HCT116 (cell line): ENCODE data around the gene CCDC112. TPM values are rescaled to one million over a fixed set of nuclear protein-coding genes. Genes with fewer than 3 reads are reported as not detected.

Experiments
- ATAC-seq: fragments of 200-7000 bp; cut with Tn5 transposase; 2 replicates; pipeline ENCODE4 v1.9.1; 2020; ENCODE audit warnings: mild to moderate bottlenecking, moderate library complexity
- BruUV-seq: library from RNA; stranded (reverse); fragments of 400-500 nt; replicated peaks from 2 replicates; lab custom pipeline; 2021; lab: Mats Ljungman, UMichigan
- CTCF ChIA-PET: fragments of 300-600 bp; sonication (Branson Sonifier 250); formaldehyde crosslinking; loops from one replicate; lab custom pipeline; 2021; ENCODE audit warnings: antibody characterized with exemption; lab: Charles Lee
- POLR2A ChIA-PET: fragments of 300-600, 350-600 bp; sonication (Branson Sonifier 250); formaldehyde crosslinking; loops from one replicate; lab custom pipeline; 2021; ENCODE audit warnings: antibody characterized with exemption; lab: Charles Lee
- RAD21 ChIA-PET, 2 experiments: fragments of 300-600 bp; sonication (Branson Sonifier 250); formaldehyde crosslinking; loops; one replicate each; lab custom pipeline; 2023; ENCODE audit warnings: low total read pairs in 2 of 2; ENCODE audit not compliant: uncharacterized antibody in 2 of 2, unreplicated experiment in 2 of 2, low non-redundant PET in 1 of 2; lab: Charles Lee
- DNase-seq: peaks from one replicate; pipeline ENCODE4 v3.0.0-alpha.2; 2010; ENCODE audit warnings: low read depth, low spot score
- H2AFZ ChIP-seq: fragments of 200-600 bp; shearing (Covaris generic), sonication (generic); 2 replicates; pipeline ENCODE4 v1.6.1; 2017; ENCODE audit warnings: low read depth, mixed run types, mixed read lengths, antibody characterized with exemption, low read length; ENCODE audit not compliant: poor library complexity, severe bottlenecking
- H3K27ac ChIP-seq: 2 replicates; pipeline ENCODE4 v1.5.1; 2012; ENCODE audit warnings: low read depth, low read length
- H3K27me3 ChIP-seq: fragments of 200-600 bp; sonication (generic); 2 replicates; pipeline ENCODE4 v1.6.1; 2016; ENCODE audit warnings: mixed run types, low read length, mixed read lengths; ENCODE audit not compliant: insufficient read depth
- H3K36me3 ChIP-seq, 2 experiments: fragments of 200-500 bp in 1 of 2; fragments of 200-600 bp in 1 of 2; sonication (Bioruptor generic) in 1 of 2; sonication (generic) in 1 of 2; 2 replicates each; pipeline versions ENCODE4 v1.5.1 to v1.6.1; 2014 to 2016; ENCODE audit warnings: low read length in 2 of 2, inconsistent platforms in 1 of 2, mixed read lengths in 1 of 2, mixed run types in 1 of 2; ENCODE audit not compliant: insufficient read depth in 2 of 2, control insufficient read depth in 1 of 2
- H3K4me1 ChIP-seq, 2 experiments: fragments of 200-600 bp in 1 of 2; sonication (generic) in 1 of 2; 2 replicates each; pipeline versions ENCODE4 v1.5.1 to v1.6.1; 2012 to 2017; ENCODE audit warnings: low read length in 2 of 2, inconsistent platforms in 1 of 2, mild to moderate bottlenecking in 1 of 2, mixed read lengths in 1 of 2, mixed run types in 1 of 2, moderate library complexity in 1 of 2; ENCODE audit not compliant: insufficient read depth in 2 of 2, control insufficient read depth in 1 of 2
- H3K4me2 ChIP-seq: fragments of 200-600 bp; sonication (generic); 2 replicates; pipeline ENCODE4 v1.6.1; 2017; ENCODE audit warnings: mixed run types, low read length, mixed read lengths
- H3K4me3 ChIP-seq, 2 experiments: fragments of 200-600 bp in 1 of 2; sonication (generic) in 1 of 2; replicated peaks in 1 of 2; 2 replicates each; pipeline ENCODE4 v1.5.1; 2011 to 2016; ENCODE audit warnings: low read length in 2 of 2, control low read depth in 1 of 2, low read depth in 1 of 2, mild to moderate bottlenecking in 1 of 2, mixed read lengths in 1 of 2, mixed run types in 1 of 2
- H3K79me2 ChIP-seq: fragments of 200-600 bp; sonication (generic); 2 replicates; pipeline ENCODE4 v1.6.1; 2017; ENCODE audit warnings: mild to moderate bottlenecking, mixed run types, low read length, moderate library complexity, mixed read lengths; ENCODE audit not compliant: insufficient read depth
- H3K9ac ChIP-seq: fragments of 200-600 bp; sonication (generic); 2 replicates; pipeline ENCODE4 v1.6.1; 2016; ENCODE audit warnings: low read length, mixed read lengths
- H3K9me2 ChIP-seq: fragments of 200-600 bp; sonication (generic), shearing (Covaris generic); 2 replicates; pipeline ENCODE4 v1.6.1; 2017; ENCODE audit warnings: mixed run types, mild to moderate bottlenecking, moderate library complexity; ENCODE audit not compliant: insufficient read depth
- H3K9me3 ChIP-seq, 2 experiments: fragments of 200-500 bp in 1 of 2; fragments of 200-600 bp in 1 of 2; sonication (Bioruptor generic) in 1 of 2; sonication (generic) in 1 of 2; 2 replicates each; pipeline ENCODE4 v1.6.1; 2014 to 2017; ENCODE audit warnings: low read length in 2 of 2, mixed read lengths in 2 of 2, inconsistent platforms in 1 of 2, low read depth in 1 of 2, mild to moderate bottlenecking in 1 of 2, mixed run types in 1 of 2, moderate library complexity in 1 of 2; ENCODE audit not compliant: control insufficient read depth in 1 of 2, insufficient read depth in 1 of 2
- H4K20me1 ChIP-seq: fragments of 200-600 bp; sonication (generic), shearing (Covaris generic); 2 replicates; pipeline ENCODE4 v1.6.1; 2017; ENCODE audit warnings: mixed run types, mild to moderate bottlenecking, moderate library complexity; ENCODE audit not compliant: insufficient read depth
- CBX3 ChIP-seq: IDR thresholded peaks from 2 replicates; pipeline ENCODE4 v1.6.1; 2012; ENCODE audit warnings: low read depth
- CEBPB ChIP-seq: IDR thresholded peaks from 2 replicates; pipeline ENCODE4 v1.6.1; 2012; ENCODE audit warnings: low read depth
- EGR1 ChIP-seq: IDR thresholded peaks from 2 replicates; pipeline ENCODE4 v1.6.1; 2012; ENCODE audit warnings: low read depth
- ELF1 ChIP-seq: IDR thresholded peaks from 2 replicates; pipeline ENCODE4 v1.6.1; 2012; ENCODE audit warnings: low read depth, borderline replicate concordance
- EZH2phosphoT487 ChIP-seq: fragments of 200-600 bp; IDR thresholded peaks from 2 replicates; pipeline ENCODE4 v1.6.1; 2018; ENCODE audit warnings: antibody characterized with exemption, borderline replicate concordance
- FOSL1 ChIP-seq: IDR thresholded peaks from 2 replicates; pipeline ENCODE4 v1.6.1; 2012; ENCODE audit warnings: low read depth
- JUND ChIP-seq: IDR thresholded peaks from 2 replicates; pipeline ENCODE4 v1.6.1; 2012
- POLR2A ChIP-seq: IDR thresholded peaks from 2 replicates; pipeline ENCODE4 v1.7.0; 2011; ENCODE audit warnings: borderline replicate concordance; ENCODE audit not compliant: insufficient read depth, insufficient read length; ENCODE audit errors: extremely low read depth
- POLR2AphosphoS5 ChIP-seq: IDR thresholded peaks from 2 replicates; pipeline ENCODE4 v1.6.1; 2011; ENCODE audit warnings: mild to moderate bottlenecking, low read depth, low read length, moderate library complexity
- SIN3A ChIP-seq: IDR thresholded peaks from 2 replicates; pipeline ENCODE4 v1.6.1; 2012; ENCODE audit warnings: low read depth
- SP1 ChIP-seq: IDR thresholded peaks from 2 replicates; pipeline ENCODE4 v1.6.1; 2012; ENCODE audit warnings: low read depth
- SRF ChIP-seq: IDR thresholded peaks from 2 replicates; pipeline ENCODE4 v1.6.1; 2012; ENCODE audit warnings: low read depth
- TCF7L2 ChIP-seq: IDR thresholded peaks from 2 replicates; pipeline ENCODE4 v1.7.0; 2011; ENCODE audit warnings: borderline replicate concordance, inconsistent platforms; ENCODE audit not compliant: insufficient read depth, insufficient read length; ENCODE audit errors: extremely low read depth
- YY1 ChIP-seq: IDR thresholded peaks from 2 replicates; pipeline ENCODE4 v1.6.1; 2011; ENCODE audit warnings: low read length, low read depth, moderate library complexity, mild to moderate bottlenecking; ENCODE audit not compliant: insufficient replicate concordance; ENCODE audit errors: extremely low read depth
- ZFX ChIP-seq: fragments of 450-650 bp; IDR thresholded peaks from 2 replicates; pipeline ENCODE4 v1.6.1; 2017
- ZNF274 ChIP-seq: fragments of 200-500 bp; sonication (Bioruptor generic); IDR thresholded peaks from 2 replicates; pipeline ENCODE4 v1.6.1; 2014; ENCODE audit warnings: mild to moderate bottlenecking, low read depth, low read length, inconsistent platforms
- intact Hi-C: fragments of 100-400 bp; cut with micrococcal nuclease; formaldehyde crosslinking; loops from 2 replicates; pipeline ENCODE4 v1.10.0; 2022
- total RNA-seq: library from RNA; stranded (reverse); gene quantifications from one replicate; pipeline ENCODE4 v1.2.1, GENCODE V29; 2021; ENCODE audit not compliant: unreplicated experiment
- TF ChIP-seq, protein P1 (sequence below): IDR thresholded peaks from 2 replicates; pipeline ENCODE4 v1.6.1; 2012
- TF ChIP-seq, protein P2 (sequence below): IDR thresholded peaks from 2 replicates; pipeline ENCODE4 v1.6.1; 2012
- TF ChIP-seq, protein P3 (sequence below), 3 experiments: fragments of 200-600 bp in 1 of 3; sonication (generic) in 1 of 3; IDR thresholded peaks in 2 of 3; conservative IDR thresholded peaks in 1 of 3; 2 replicates each; pipeline ENCODE4 v1.5.1; 2012 to 2017; ENCODE audit warnings: low read depth in 2 of 3, low read length in 2 of 3, antibody characterized with exemption in 1 of 3, borderline replicate concordance in 1 of 3, control low read depth in 1 of 3, mild to moderate bottlenecking in 1 of 3, mixed read lengths in 1 of 3, mixed run types in 1 of 3, moderate library complexity in 1 of 3; ENCODE audit not compliant: insufficient read depth in 1 of 3
- TF ChIP-seq, protein P4 (sequence below): IDR thresholded peaks from 2 replicates; pipeline ENCODE4 v1.6.1; 2012; ENCODE audit warnings: low read depth

Gene CCDC112
- total RNA-seq, 1 experiment from 2014 or later, result 13.7 TPM

DNA sequence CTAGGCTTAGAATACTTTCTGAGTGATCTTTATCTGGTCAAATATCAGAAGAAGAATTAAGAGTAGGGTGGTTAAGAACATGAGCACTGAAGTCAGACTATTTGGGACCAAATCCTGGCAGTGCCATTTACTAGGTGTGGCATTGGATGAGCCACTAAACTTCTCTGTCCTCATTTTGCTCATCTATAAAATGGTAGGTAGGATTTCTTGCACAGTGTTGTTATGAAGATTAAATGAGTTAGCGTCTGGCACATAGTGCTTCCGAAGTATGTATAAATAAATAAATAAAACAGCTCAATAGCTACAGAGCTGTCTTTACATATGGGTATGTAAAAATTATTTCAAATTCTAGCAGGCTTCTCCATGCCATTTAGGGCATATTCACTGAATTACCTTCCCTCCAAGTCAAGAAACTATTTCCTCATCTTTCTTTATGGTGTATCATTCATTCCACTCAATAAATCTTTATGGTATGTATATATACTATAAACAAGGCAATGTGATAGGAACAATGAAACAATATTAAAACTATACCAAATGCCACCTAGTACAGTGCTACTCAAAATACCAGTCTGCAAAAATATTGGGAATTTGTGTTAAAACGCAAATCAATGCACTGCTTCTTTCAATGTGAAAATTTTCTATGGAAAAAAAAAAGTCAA, 24.0 kb downstream of the CCDC112 start:
- Histone ChIP-seq H3K27ac (no peak overlapping the region), H3K4me3 (no peak overlapping the region), H3K4me2 (no peak overlapping the region), H3K9me2 (no peaks in the 10 kb centered on the region), H3K36me3 (0 out of 4 replicates have a peak, but pooled peaks cover 0 to 22% of the 10 kb centered on the region in 2 experiments), H4K20me1 (no peaks in the 10 kb centered on the region), H3K27me3 (no peaks in the 10 kb centered on the region), H3K9me3 (no peaks in the 10 kb centered on the region), H3K9ac (no peak overlapping the region), H3K4me1 (peaks cover 0 to 5% of the 10 kb centered on the region in 2 experiments; a peak in 1 of 4 replicates), H3K79me2 (no peaks in the 10 kb centered on the region), H2AFZ (no peak overlapping the region)
- ATAC-seq (no peak), DNase-seq (no peak)
- intact Hi-C loops, result no loop called here
- ChIA-PET RAD21 (no interaction called here), POLR2A (no interaction called here), CTCF (no interaction called here)
- BruUV-seq, result no TSS peak
- no peak for TF ChIP-seq FOSL1
- TF ChIP-seq ZFX, result no peak
- TF ChIP-seq SIN3A, result no peak
- TF ChIP-seq YY1, result no peak
- no peak for TF ChIP-seq JUND
- TF ChIP-seq, protein P1, sequence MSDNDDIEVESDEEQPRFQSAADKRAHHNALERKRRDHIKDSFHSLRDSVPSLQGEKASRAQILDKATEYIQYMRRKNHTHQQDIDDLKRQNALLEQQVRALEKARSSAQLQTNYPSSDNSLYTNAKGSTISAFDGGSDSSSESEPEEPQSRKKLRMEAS, result no peak
- TF ChIP-seq POLR2AphosphoS5, result no peak
- TF ChIP-seq, protein P2, sequence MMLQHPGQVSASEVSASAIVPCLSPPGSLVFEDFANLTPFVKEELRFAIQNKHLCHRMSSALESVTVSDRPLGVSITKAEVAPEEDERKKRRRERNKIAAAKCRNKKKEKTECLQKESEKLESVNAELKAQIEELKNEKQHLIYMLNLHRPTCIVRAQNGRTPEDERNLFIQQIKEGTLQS, result no peak
- TF ChIP-seq ZNF274, result no peak
- no peak for TF ChIP-seq EGR1
- TF ChIP-seq, protein P3, sequence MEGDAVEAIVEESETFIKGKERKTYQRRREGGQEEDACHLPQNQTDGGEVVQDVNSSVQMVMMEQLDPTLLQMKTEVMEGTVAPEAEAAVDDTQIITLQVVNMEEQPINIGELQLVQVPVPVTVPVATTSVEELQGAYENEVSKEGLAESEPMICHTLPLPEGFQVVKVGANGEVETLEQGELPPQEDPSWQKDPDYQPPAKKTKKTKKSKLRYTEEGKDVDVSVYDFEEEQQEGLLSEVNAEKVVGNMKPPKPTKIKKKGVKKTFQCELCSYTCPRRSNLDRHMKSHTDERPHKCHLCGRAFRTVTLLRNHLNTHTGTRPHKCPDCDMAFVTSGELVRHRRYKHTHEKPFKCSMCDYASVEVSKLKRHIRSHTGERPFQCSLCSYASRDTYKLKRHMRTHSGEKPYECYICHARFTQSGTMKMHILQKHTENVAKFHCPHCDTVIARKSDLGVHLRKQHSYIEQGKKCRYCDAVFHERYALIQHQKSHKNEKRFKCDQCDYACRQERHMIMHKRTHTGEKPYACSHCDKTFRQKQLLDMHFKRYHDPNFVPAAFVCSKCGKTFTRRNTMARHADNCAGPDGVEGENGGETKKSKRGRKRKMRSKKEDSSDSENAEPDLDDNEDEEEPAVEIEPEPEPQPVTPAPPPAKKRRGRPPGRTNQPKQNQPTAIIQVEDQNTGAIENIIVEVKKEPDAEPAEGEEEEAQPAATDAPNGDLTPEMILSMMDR (IDR thresholded peaks at IDR 0.05 in 2 of 3, conservative IDR thresholded peaks at IDR 0.05 in 1 of 3; ENCODE audit: borderline replicate concordance in 1 of 3, insufficient read depth in 1 of 3, low read depth in 2 of 3, low read length in 2 of 3), result no peak
- no peak for TF ChIP-seq EZH2phosphoT487
- TF ChIP-seq CEBPB, result no peak
- no peak for TF ChIP-seq SRF
- no peak for TF ChIP-seq CBX3
- no peak for TF ChIP-seq SP1
- TF ChIP-seq POLR2A, result no peak
- TF ChIP-seq TCF7L2, result no peak
- TF ChIP-seq ELF1, result no peak
- TF ChIP-seq, protein P4, sequence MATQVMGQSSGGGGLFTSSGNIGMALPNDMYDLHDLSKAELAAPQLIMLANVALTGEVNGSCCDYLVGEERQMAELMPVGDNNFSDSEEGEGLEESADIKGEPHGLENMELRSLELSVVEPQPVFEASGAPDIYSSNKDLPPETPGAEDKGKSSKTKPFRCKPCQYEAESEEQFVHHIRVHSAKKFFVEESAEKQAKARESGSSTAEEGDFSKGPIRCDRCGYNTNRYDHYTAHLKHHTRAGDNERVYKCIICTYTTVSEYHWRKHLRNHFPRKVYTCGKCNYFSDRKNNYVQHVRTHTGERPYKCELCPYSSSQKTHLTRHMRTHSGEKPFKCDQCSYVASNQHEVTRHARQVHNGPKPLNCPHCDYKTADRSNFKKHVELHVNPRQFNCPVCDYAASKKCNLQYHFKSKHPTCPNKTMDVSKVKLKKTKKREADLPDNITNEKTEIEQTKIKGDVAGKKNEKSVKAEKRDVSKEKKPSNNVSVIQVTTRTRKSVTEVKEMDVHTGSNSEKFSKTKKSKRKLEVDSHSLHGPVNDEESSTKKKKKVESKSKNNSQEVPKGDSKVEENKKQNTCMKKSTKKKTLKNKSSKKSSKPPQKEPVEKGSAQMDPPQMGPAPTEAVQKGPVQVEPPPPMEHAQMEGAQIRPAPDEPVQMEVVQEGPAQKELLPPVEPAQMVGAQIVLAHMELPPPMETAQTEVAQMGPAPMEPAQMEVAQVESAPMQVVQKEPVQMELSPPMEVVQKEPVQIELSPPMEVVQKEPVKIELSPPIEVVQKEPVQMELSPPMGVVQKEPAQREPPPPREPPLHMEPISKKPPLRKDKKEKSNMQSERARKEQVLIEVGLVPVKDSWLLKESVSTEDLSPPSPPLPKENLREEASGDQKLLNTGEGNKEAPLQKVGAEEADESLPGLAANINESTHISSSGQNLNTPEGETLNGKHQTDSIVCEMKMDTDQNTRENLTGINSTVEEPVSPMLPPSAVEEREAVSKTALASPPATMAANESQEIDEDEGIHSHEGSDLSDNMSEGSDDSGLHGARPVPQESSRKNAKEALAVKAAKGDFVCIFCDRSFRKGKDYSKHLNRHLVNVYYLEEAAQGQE, result no peak
